ENCODE data around the gene EPHB1. TPM values are rescaled to one million over a fixed set of nuclear protein-coding genes. Genes with fewer than 3 reads are reported as not detected.

EPHB1 gene
- polyA plus RNA-seq, 3 donors: 0.06 to 0.55 TPM; not detected in 1

DNA sequence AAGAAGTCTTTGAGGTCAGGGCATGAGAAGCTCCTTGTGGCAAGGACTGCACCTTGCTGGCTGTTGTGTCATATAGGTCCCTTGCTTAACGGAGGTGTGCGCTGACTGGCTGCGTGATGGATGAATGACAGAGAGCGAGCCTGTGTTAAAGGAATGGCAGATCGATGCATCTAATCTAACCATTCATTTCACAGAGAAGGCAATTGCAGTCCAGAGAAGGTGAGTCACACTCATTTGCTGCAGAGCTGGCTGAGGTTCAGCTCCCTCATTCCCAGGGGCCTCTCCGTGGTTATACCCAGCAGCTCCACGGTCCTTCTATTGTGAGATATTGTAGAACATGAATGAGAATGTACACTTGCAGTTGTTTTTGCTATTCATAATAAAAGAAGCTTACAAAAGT, 289.3 kb downstream of the EPHB1 start:
- Histone ChIP-seq H3K27me3 (ENCODE audit: control insufficient read depth in 2 of 2, insufficient read depth in 2 of 2, low read length in 2 of 2) (no peaks in the 10 kb centered on the region), H3K36me3 (replicated peaks in 1 of 2; ENCODE audit: control insufficient read depth in 1 of 2, insufficient read depth in 2 of 2, low read length in 2 of 2) (no peaks in the 10 kb centered on the region), H3K27ac (ENCODE audit: low read depth in 1 of 2, low read length in 2 of 2) (no peak overlapping the region), H3K79me2 (ENCODE audit: insufficient read depth, low read length) (no peaks in the 10 kb centered on the region), H2AFZ (ENCODE audit: insufficient read depth, low read depth, low read length, poor library complexity, severe bottlenecking) (no peak overlapping the region), H4K20me1 (ENCODE audit: insufficient read depth, low read length) (no peaks in the 10 kb centered on the region), H3K4me1 (ENCODE audit: control insufficient read depth in 1 of 2, insufficient read depth in 2 of 2, low read length in 2 of 2) (no peaks in the 10 kb centered on the region), H3K4me2 (replicated peaks; ENCODE audit: extremely low read depth, low read length, poor library complexity, severe bottlenecking) (no peak overlapping the region), H3K4me3 (replicated peaks in 1 of 3; ENCODE audit: low read depth in 2 of 3, low read length in 3 of 3) (no peak overlapping the region), H3K9ac (ENCODE audit: insufficient read depth, low read length, poor library complexity, severe bottlenecking) (no peak overlapping the region), H3K9me3 (replicated peaks in 1 of 2; ENCODE audit: control insufficient read depth in 1 of 2, insufficient read depth in 1 of 2, low read length in 2 of 2) (no peaks in the 10 kb centered on the region)
- TF ChIP-seq, protein P1, sequence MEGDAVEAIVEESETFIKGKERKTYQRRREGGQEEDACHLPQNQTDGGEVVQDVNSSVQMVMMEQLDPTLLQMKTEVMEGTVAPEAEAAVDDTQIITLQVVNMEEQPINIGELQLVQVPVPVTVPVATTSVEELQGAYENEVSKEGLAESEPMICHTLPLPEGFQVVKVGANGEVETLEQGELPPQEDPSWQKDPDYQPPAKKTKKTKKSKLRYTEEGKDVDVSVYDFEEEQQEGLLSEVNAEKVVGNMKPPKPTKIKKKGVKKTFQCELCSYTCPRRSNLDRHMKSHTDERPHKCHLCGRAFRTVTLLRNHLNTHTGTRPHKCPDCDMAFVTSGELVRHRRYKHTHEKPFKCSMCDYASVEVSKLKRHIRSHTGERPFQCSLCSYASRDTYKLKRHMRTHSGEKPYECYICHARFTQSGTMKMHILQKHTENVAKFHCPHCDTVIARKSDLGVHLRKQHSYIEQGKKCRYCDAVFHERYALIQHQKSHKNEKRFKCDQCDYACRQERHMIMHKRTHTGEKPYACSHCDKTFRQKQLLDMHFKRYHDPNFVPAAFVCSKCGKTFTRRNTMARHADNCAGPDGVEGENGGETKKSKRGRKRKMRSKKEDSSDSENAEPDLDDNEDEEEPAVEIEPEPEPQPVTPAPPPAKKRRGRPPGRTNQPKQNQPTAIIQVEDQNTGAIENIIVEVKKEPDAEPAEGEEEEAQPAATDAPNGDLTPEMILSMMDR (IDR thresholded peaks at IDR 0.05): no peak
- DNase-seq: no peak
- Mint-ChIP-seq H3K36me3 (no peaks in the 10 kb centered on the region), H3K27me3 (ENCODE audit: low read depth in 3 of 3) (peaks cover 0 to 5% (median 3%) of the 10 kb centered on the region in 3 donors), H3K4me3 (no peak overlapping the region), H3K4me1 (no peaks in the 10 kb centered on the region), H3K9me3 (peaks cover 0 to 7% (median 2%) of the 10 kb centered on the region in 7 donors), H3K27ac (no peak overlapping the region)
- WGBS (ENCODE audit: insufficient coverage): 87% methylated on average over 5 of the region's 7 CpGs
- intact Hi-C loops (cut with micrococcal nuclease): no loop called here

GRCh38 chr3:135084976-135085375, 289.9 kb downstream of the EPHB1 start:
- Histone ChIP-seq H3K27me3 (ENCODE audit: control insufficient read depth in 2 of 2, insufficient read depth in 2 of 2, low read length in 2 of 2) (no peaks in the 10 kb centered on the region), H3K36me3 (replicated peaks in 1 of 2; ENCODE audit: control insufficient read depth in 1 of 2, insufficient read depth in 2 of 2, low read length in 2 of 2) (no peaks in the 10 kb centered on the region), H3K4me1 (ENCODE audit: control insufficient read depth in 1 of 2, insufficient read depth in 2 of 2, low read length in 2 of 2) (no peaks in the 10 kb centered on the region), H4K20me1 (ENCODE audit: insufficient read depth, low read length) (no peaks in the 10 kb centered on the region), H3K9ac (ENCODE audit: insufficient read depth, low read length, poor library complexity, severe bottlenecking) (no peak overlapping the region), H3K4me3 (replicated peaks in 1 of 3; ENCODE audit: low read depth in 2 of 3, low read length in 3 of 3) (no peak overlapping the region), H2AFZ (ENCODE audit: insufficient read depth, low read depth, low read length, poor library complexity, severe bottlenecking) (no peak overlapping the region), H3K4me2 (replicated peaks; ENCODE audit: extremely low read depth, low read length, poor library complexity, severe bottlenecking) (no peak overlapping the region), H3K79me2 (ENCODE audit: insufficient read depth, low read length) (no peaks in the 10 kb centered on the region), H3K9me3 (replicated peaks in 1 of 2; ENCODE audit: control insufficient read depth in 1 of 2, insufficient read depth in 1 of 2, low read length in 2 of 2) (no peaks in the 10 kb centered on the region), H3K27ac (ENCODE audit: low read depth in 1 of 2, low read length in 2 of 2) (no peak overlapping the region)
- Mint-ChIP-seq H3K9me3 (peaks cover 0 to 8% (median 2%) of the 10 kb centered on the region in 7 donors), H3K4me3 (no peak overlapping the region), H3K27me3 (ENCODE audit: low read depth in 3 of 3) (peaks cover 0 to 8% (median 3%) of the 10 kb centered on the region in 3 donors), H3K36me3 (no peaks in the 10 kb centered on the region), H3K27ac (no peak overlapping the region), H3K4me1 (no peaks in the 10 kb centered on the region)
- no peak for DNase-seq
- WGBS (ENCODE audit: insufficient coverage): 17% methylated on average over 1 of the region's 3 CpGs
- TF ChIP-seq, protein P1 (IDR thresholded peaks at IDR 0.05): no peak
- intact Hi-C loops (cut with micrococcal nuclease): no loop called here
